A549 (cell line): ENCODE results near the gene HORMAD1. TPM values are rescaled to one million over a fixed set of nuclear protein-coding genes. Genes with fewer than 3 reads are reported as not detected.

Experiments
- ATAC-seq, 2 experiments: fragments of 200-7000 bp in 1 of 2; fragments of >200 bp in 1 of 2; cut with Nextera tagmentation in 1 of 2; cut with Tn5 transposase in 1 of 2; 3 replicates each; pipeline versions ENCODE4 v1.8.0 to v1.9.1; 2018 to 2020; ENCODE audit warnings: mild to moderate bottlenecking in 1 of 2, moderate library complexity in 1 of 2
- CTCF ChIA-PET: fragments of 300-600 bp; sonication (Branson Sonifier 250); formaldehyde crosslinking; extraction: SDS; loops from one replicate; lab custom pipeline; 2021; ENCODE audit warnings: antibody characterized with exemption, inconsistent platforms; lab: Yijun Ruan, JAX
- POLR2A ChIA-PET: fragments of 350-600 bp; formaldehyde crosslinking; extraction: SDS; loops from one replicate; lab custom pipeline; 2021; ENCODE audit warnings: antibody characterized with exemption, inconsistent platforms; lab: Yijun Ruan, JAX
- DNase-seq, 2 experiments: peaks; one replicate each; pipeline versions ENCODE4 v3.0.0 to v3.0.0-alpha.2; 2011 to 2016; ENCODE audit warnings: low read depth in 1 of 2, low spot score in 1 of 2
- FAIRE-seq: peaks from 2 replicates; lab custom pipeline; 2011; peaks lifted over from hg19 to GRCh38; lab: Jason Lieb, UNC
- H3K27ac ChIP-seq, 2 experiments: fragments of >200 bp; sonication (Bioruptor Twin); formaldehyde crosslinking; 3 replicates each; pipeline ENCODE4 v1.5.1; 2016 to 2017
- H3K4me1 ChIP-seq: fragments of >200 bp; sonication (Bioruptor Twin); formaldehyde crosslinking; 3 replicates; pipeline ENCODE4 v1.6.1; 2016
- H3K4me2 ChIP-seq: fragments of >200 bp; sonication (Bioruptor Twin); formaldehyde crosslinking; 3 replicates; pipeline ENCODE4 v1.6.1; 2016
- H3K4me3 ChIP-seq: fragments of >200 bp; sonication (Bioruptor Twin); formaldehyde crosslinking; 3 replicates; pipeline ENCODE4 v1.5.1; 2016
- H3K9me3 ChIP-seq: fragments of >200 bp; sonication (Bioruptor Twin); formaldehyde crosslinking; 3 replicates; pipeline ENCODE4 v1.6.1; 2016
- CEBPB ChIP-seq, 2 experiments: fragments of >200 bp in 1 of 2; sonication (Bioruptor Twin) in 1 of 2; formaldehyde crosslinking in 1 of 2; IDR thresholded peaks; 2 replicates each; pipeline ENCODE4 v1.6.1; 2012 to 2016
- EHMT2 ChIP-seq: fragments of 200-600 bp; sonication (generic); IDR thresholded peaks from 2 replicates; pipeline ENCODE4 v1.6.1; 2016; ENCODE audit warnings: antibody characterized with exemption, low read depth, mild to moderate bottlenecking, moderate library complexity
- ESRRA ChIP-seq: fragments of 150-350 bp; IDR thresholded peaks from 2 replicates; pipeline ENCODE4 v1.6.1; 2014; ENCODE audit warnings: mild to moderate bottlenecking, low read length, borderline replicate concordance
- FOSL2 ChIP-seq, 2 experiments: fragments of 450-650 bp in 1 of 2; fragments of >200 bp in 1 of 2; sonication (Bioruptor Twin) in 1 of 2; formaldehyde crosslinking; IDR thresholded peaks; 2 replicates each; pipeline versions ENCODE4 v1.5.0 to v1.6.1; 2016 to 2020; ENCODE audit warnings: mild to moderate bottlenecking in 1 of 2, moderate library complexity in 1 of 2
- HOXB13 ChIP-seq: fragments of 250-450 bp; sonication (Bioruptor Pico); IDR thresholded peaks from 2 replicates; pipeline ENCODE4 v1.5.0; 2020; ENCODE audit warnings: low read depth, mild to moderate bottlenecking, moderate library complexity
- JUN ChIP-seq, 2 experiments: fragments of >200 bp; sonication (Bioruptor Twin); formaldehyde crosslinking; IDR thresholded peaks; 2 replicates in 1 of 2; 3 replicates in 1 of 2; pipeline ENCODE4 v1.6.1; 2016 to 2017
- JUNB ChIP-seq: fragments of >200 bp; sonication (Bioruptor Twin); formaldehyde crosslinking; IDR thresholded peaks from 2 replicates; pipeline ENCODE4 v1.6.1; 2016
- KDM1A ChIP-seq: fragments of 200-600 bp; sonication (generic); IDR thresholded peaks from 2 replicates; pipeline ENCODE4 v1.6.1; 2016; ENCODE audit warnings: low read depth, mild to moderate bottlenecking
- MAZ ChIP-seq: fragments of 150-350 bp; IDR thresholded peaks from 2 replicates; pipeline ENCODE4 v1.6.1; 2014; ENCODE audit warnings: antibody characterized with exemption, low read depth, low read length, borderline replicate concordance
- NFE2L2 ChIP-seq: fragments of 150-350 bp; conservative IDR thresholded peaks from 2 replicates; pipeline ENCODE4 v1.6.1; 2014; ENCODE audit warnings: low read length
- NPAS2 ChIP-seq: fragments of 250-450 bp; sonication (Bioruptor Pico); IDR thresholded peaks from 2 replicates; pipeline ENCODE4 v1.8.0; 2022; ENCODE audit warnings: mild to moderate bottlenecking, moderate library complexity, borderline replicate concordance
- RAD21 ChIP-seq, 2 experiments: fragments of >200 bp in 1 of 2; sonication (Bioruptor Twin) in 1 of 2; formaldehyde crosslinking in 1 of 2; IDR thresholded peaks in 1 of 2; conservative IDR thresholded peaks in 1 of 2; 2 replicates in 1 of 2; 3 replicates in 1 of 2; pipeline ENCODE4 v1.6.1; 2012 to 2018; ENCODE audit warnings: inconsistent platforms in 1 of 2
- RARB ChIP-seq: fragments of 250-450 bp; sonication (Bioruptor Pico); IDR thresholded peaks from 2 replicates; pipeline ENCODE4 v1.8.0; 2021; ENCODE audit warnings: mild to moderate bottlenecking, moderate library complexity
- RFX5 ChIP-seq: fragments of 450-650 bp; IDR thresholded peaks from 2 replicates; pipeline ENCODE4 v1.7.1; 2014; ENCODE audit warnings: antibody characterized with exemption, mild to moderate bottlenecking, moderate library complexity
- RNF2 ChIP-seq: fragments of 200-600 bp; sonication (generic); IDR thresholded peaks from 2 replicates; pipeline ENCODE4 v1.6.1; 2016; ENCODE audit warnings: low read depth, mild to moderate bottlenecking, antibody characterized with exemption, moderate library complexity, borderline replicate concordance
- SREBF2 ChIP-seq: fragments of 450-650 bp; IDR thresholded peaks from 2 replicates; pipeline ENCODE4 v1.6.1; 2014; ENCODE audit warnings: mild to moderate bottlenecking, moderate library complexity
- TFCP2L1 ChIP-seq: fragments of 250-450 bp; sonication (Bioruptor Pico); IDR thresholded peaks from 2 replicates; pipeline ENCODE4 v1.5.0; 2021; ENCODE audit warnings: mild to moderate bottlenecking
- TP53 ChIP-seq: fragments of 250-450 bp; sonication (Bioruptor Pico); IDR thresholded peaks from 2 replicates; pipeline ENCODE4 v1.5.0; 2021; ENCODE audit warnings: mild to moderate bottlenecking, moderate library complexity
- ZNF302 ChIP-seq: fragments of 250-450 bp; sonication (Bioruptor Pico); IDR thresholded peaks from 2 replicates; pipeline ENCODE4 v1.9.0; 2021; ENCODE audit warnings: inconsistent platforms, mild to moderate bottlenecking, moderate library complexity
- whole genome bisulfite sequencing: methylation state at CpG from one replicate; pipeline ENCODE4 v1.1.6; 2017; ENCODE audit errors: missing lambda C conversion rate; 5-methylcytosine and 5-hydroxymethylcytosine counted together
- polyA plus RNA-seq, 4 experiments: library from polyadenylated mRNA; depleted of rRNA in 3 of 4; stranded (reverse); fragments of >200 nt; fragmentation: RNase III in 1 of 4; extraction: RNeasy Plus Mini Kit Qiagen cat#74134 plus additional on column Dnase treatment in 1 of 4; gene quantifications; 2 replicates in 3 of 4; 3 replicates in 1 of 4; pipeline ENCODE4 v1.2.3, GENCODE V29; 2011 to 2017
- TF ChIP-seq, protein P1 (sequence below): fragments of >200 bp; sonication (Bioruptor Twin); formaldehyde crosslinking; IDR thresholded peaks from 3 replicates; pipeline ENCODE4 v1.5.1; 2016
- TF ChIP-seq, protein P2 (sequence below): IDR thresholded peaks from 2 replicates; pipeline ENCODE4 v1.6.1; 2012; ENCODE audit warnings: low read depth, borderline replicate concordance
- TF ChIP-seq, protein P3 (sequence below): fragments of >200 bp; sonication (Bioruptor Twin); formaldehyde crosslinking; IDR thresholded peaks from 3 replicates; pipeline ENCODE4 v1.6.1; 2016

Gene HORMAD1
- polyA plus RNA-seq, 2 of the 4 experiments (the other 2 are of a cell fraction) = 8.9 to 30.6 TPM

DNA sequence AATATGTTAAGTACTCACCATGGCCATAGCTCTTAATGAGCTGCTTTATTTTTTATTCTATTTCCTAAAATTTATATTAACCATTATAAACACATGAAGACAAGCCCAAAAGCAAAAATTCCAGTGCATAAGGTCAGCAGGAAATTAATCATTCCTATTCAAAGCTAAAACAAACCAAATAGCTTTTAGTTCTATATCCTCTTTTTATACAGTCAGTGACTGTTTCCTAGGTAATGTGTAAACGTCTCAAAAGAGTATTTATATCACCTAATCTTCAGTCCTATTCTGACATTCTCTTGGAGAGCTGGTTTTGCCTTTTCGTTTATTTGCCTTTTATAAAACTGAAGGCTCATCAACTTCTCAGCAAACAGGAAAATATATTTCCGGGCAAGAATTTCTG, 28.0 kb downstream of the HORMAD1 start:
- FAIRE-seq = no peak
- Histone ChIP-seq H3K9me3 (no peaks in the 10 kb centered on the region), H3K27ac (no peak overlapping the region), H3K4me2 (no peak overlapping the region), H3K4me3 (no peak overlapping the region), H3K4me1 (peaks cover 10% of the 10 kb centered on the region; the same call in 2 of the 3 replicates)
- TF ChIP-seq TP53 (CRISPR knock-in tag) (no peak), CEBPB (IDR thresholded peaks at IDR 0.05) (no peak), RFX5 (no peak), TFCP2L1 (CRISPR knock-in tag) (no peak), HOXB13 (no peak), NPAS2 (no peak), FOSL2 (IDR thresholded peaks at IDR 0.05) (no peak), FOSL2 (CRISPR knock-in tag; IDR thresholded peaks at IDR 0.05) (no peak), ZNF302 (CRISPR knock-in tag) (no peak), RARB (CRISPR knock-in tag) (no peak), JUNB (no peak), NFE2L2 (no peak), JUN (IDR thresholded peaks at IDR 0.05) (no peak), RAD21 (conservative IDR thresholded peaks at IDR 0.05 in 1 of 2, IDR thresholded peaks at IDR 0.05 in 1 of 2) (no peak)
- TF ChIP-seq, protein P1, sequence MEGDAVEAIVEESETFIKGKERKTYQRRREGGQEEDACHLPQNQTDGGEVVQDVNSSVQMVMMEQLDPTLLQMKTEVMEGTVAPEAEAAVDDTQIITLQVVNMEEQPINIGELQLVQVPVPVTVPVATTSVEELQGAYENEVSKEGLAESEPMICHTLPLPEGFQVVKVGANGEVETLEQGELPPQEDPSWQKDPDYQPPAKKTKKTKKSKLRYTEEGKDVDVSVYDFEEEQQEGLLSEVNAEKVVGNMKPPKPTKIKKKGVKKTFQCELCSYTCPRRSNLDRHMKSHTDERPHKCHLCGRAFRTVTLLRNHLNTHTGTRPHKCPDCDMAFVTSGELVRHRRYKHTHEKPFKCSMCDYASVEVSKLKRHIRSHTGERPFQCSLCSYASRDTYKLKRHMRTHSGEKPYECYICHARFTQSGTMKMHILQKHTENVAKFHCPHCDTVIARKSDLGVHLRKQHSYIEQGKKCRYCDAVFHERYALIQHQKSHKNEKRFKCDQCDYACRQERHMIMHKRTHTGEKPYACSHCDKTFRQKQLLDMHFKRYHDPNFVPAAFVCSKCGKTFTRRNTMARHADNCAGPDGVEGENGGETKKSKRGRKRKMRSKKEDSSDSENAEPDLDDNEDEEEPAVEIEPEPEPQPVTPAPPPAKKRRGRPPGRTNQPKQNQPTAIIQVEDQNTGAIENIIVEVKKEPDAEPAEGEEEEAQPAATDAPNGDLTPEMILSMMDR = no peak
- TF ChIP-seq, protein P2, sequence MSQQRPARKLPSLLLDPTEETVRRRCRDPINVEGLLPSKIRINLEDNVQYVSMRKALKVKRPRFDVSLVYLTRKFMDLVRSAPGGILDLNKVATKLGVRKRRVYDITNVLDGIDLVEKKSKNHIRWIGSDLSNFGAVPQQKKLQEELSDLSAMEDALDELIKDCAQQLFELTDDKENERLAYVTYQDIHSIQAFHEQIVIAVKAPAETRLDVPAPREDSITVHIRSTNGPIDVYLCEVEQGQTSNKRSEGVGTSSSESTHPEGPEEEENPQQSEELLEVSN = no peak
- CTCF ChIA-PET = interaction anchor here (1.3 to 3.7 kb wide), 3 partner anchors 9 to 132 kb away, joined by 4 to 15 read pairs (median 6); no protein-coding TSS in a partner anchor
- no peak for DNase-seq
- 67% methylated on average over 3 of the region's 3 CpGs for WGBS
- no peak for ATAC-seq
- POLR2A ChIA-PET = no interaction called here

DNA sequence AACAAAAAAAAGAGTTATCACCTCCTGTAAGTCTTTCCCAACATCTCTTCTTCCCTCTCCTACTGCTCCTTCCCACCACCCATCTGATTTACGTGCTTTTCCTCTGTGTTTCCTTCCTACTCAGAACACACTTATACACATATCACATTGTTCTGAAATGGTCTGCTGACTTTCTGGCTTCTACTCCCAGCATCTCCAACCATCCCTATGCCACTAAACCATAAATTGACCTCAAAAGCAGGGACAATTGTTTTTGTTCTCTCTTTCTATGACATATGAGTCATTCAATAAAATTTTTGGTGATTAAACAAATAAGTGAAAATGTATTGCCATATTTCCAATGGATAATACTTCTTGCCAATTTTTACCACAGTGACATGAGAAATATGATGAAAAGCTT, 31.9 kb downstream of the HORMAD1 start:
- WGBS = 92% methylated on average over 1 of the region's 1 CpG
- no peaks in the 10 kb centered on the region for H3K9me3 ChIP-seq
- TF ChIP-seq, protein P3, sequence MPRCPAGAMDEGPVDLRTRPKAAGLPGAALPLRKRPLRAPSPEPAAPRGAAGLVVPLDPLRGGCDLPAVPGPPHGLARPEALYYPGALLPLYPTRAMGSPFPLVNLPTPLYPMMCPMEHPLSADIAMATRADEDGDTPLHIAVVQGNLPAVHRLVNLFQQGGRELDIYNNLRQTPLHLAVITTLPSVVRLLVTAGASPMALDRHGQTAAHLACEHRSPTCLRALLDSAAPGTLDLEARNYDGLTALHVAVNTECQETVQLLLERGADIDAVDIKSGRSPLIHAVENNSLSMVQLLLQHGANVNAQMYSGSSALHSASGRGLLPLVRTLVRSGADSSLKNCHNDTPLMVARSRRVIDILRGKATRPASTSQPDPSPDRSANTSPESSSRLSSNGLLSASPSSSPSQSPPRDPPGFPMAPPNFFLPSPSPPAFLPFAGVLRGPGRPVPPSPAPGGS = no peak
- H3K4me2 ChIP-seq = no peak overlapping the region
- ChIA-PET CTCF (interaction anchor here (1.2 kb wide), 1 partner anchor 8 kb away, joined by 3 read pairs; the partner anchor contains the start of gene GOLPH3L), POLR2A (no interaction called here)
- H3K27ac ChIP-seq = no peak overlapping the region
- no peak for FAIRE-seq
- no peak overlapping the region for H3K4me3 ChIP-seq
- no peak for ATAC-seq
- no peaks in the 10 kb centered on the region for H3K4me1 ChIP-seq
- no peak for DNase-seq

DNA sequence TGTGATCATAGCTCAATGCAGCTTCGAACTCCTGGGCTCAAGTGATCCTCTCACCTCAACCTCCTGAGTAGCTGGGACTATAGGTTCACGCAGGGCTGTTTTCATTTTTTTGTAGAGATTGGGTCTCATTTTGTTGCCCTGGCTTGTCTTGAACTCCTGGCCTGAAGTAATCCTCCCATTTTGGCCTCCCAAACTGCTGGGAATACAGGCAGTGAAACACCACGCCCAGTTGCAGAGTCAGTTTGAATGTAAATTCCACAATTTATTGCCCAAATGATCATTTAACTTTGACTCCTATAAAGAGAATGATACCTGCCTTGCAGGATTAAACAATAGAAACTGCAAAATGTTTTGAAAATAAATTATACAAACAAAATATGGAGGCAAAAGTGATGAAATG, 34.4 kb downstream of the HORMAD1 start:
- POLR2A ChIA-PET = interaction anchor here (0.6 to 2.1 kb wide), 3 partner anchors 10 to 102 kb away, joined by 3 to 10 read pairs (median 6); partner anchors contain the start of gene GOLPH3L
- CTCF ChIA-PET = interaction anchor here (0.9 to 1.7 kb wide), 3 partner anchors 11 to 127 kb away, joined by 4 to 5 read pairs (median 4); partner anchors contain the start of gene GOLPH3L

More for the DNA sequence above, 34.4 kb downstream of the HORMAD1 start:
- 90% methylated on average over 3 of the region's 3 CpGs for WGBS
- ATAC-seq (no peak), DNase-seq (no peak), FAIRE-seq (no peak)
- Histone ChIP-seq H3K9me3 (no peaks in the 10 kb centered on the region), H3K4me2 (no peak overlapping the region), H3K4me3 (no peak overlapping the region), H3K27ac (no peak overlapping the region), H3K4me1 (no peaks in the 10 kb centered on the region)
- TF ChIP-seq EHMT2 (no peak), KDM1A (no peak), MAZ (no peak), TFCP2L1 (CRISPR knock-in tag) (no peak), SREBF2 (no peak), RNF2 (no peak), ESRRA (no peak), TP53 (CRISPR knock-in tag) (no peak)
